Measurements from ENCODE around the gene SNRNP40. TPM values are rescaled to one million over a fixed set of nuclear protein-coding genes. Genes with fewer than 3 reads are reported as not detected.

Gene SNRNP40
- 86.3 and 106 TPM in 2 replicates for total RNA-seq

GRCh38 chr1:31296486-31297276, at the start of gene SNRNP40, which contains the start of gene ZCCHC17:
Gene SNRNP40 (minus strand): TSS chr1:31296788. CDS start chr1:31296751, 37 bp downstream.
Gene ZCCHC17 (plus strand): TSS chr1:31297032. CDS start chr1:31310099, 13,067 bp downstream.

GRCh38 chr1:31239653-31240241, 56.8 kb downstream of the SNRNP40 start, which contains the start of gene NKAIN1:
Gene NKAIN1 (minus strand): TSS chr1:31239887. CDS start chr1:31239547, 340 bp downstream.

Other genes with a start within 250 kb of the SNRNP40 start
- 44.7 and 55.6 TPM in 2 replicates for gene PUM1, start 231.1 kb downstream of the SNRNP40 start, total RNA-seq
- gene NKAIN1, start 56.9 kb downstream of the SNRNP40 start, total RNA-seq, result not detected in 2 replicates
- 40.6 and 48.4 TPM in 2 replicates for gene ZCCHC17, start 244 bp upstream of the SNRNP40 start, total RNA-seq
- 126 and 155 TPM in 2 replicates for gene FABP3, start 76.3 kb upstream of the SNRNP40 start, total RNA-seq
- gene SERINC2, start 116.4 kb upstream of the SNRNP40 start, total RNA-seq, result 49.3 and 54.5 TPM in 2 replicates

All from myometrial cell (primary cell).